Body of pancreas (tissue), 4 donors: ENCODE measurements around the gene SLC17A2.

Experiments
- POLR2A ChIP-seq, 3 donors: fragments of 450-650 bp; IDR thresholded peaks; one replicate each; pipeline ENCODE4 v1.6.1; 2016; ENCODE audit warnings: antibody characterized with exemption in 3 of 3, mild to moderate bottlenecking in 2 of 3
- TF ChIP-seq, protein P1 (sequence below), 7 experiments: fragments of 450-650 bp in 4 of 7; fragments of 200-600 bp in 3 of 7; sonication (generic) in 3 of 7; IDR thresholded peaks; one replicate each; pipeline ENCODE4 v1.5.1; 2016 to 2019; ENCODE audit warnings: antibody characterized with exemption in 7 of 7

- TF ChIP-seq, protein P1, sequence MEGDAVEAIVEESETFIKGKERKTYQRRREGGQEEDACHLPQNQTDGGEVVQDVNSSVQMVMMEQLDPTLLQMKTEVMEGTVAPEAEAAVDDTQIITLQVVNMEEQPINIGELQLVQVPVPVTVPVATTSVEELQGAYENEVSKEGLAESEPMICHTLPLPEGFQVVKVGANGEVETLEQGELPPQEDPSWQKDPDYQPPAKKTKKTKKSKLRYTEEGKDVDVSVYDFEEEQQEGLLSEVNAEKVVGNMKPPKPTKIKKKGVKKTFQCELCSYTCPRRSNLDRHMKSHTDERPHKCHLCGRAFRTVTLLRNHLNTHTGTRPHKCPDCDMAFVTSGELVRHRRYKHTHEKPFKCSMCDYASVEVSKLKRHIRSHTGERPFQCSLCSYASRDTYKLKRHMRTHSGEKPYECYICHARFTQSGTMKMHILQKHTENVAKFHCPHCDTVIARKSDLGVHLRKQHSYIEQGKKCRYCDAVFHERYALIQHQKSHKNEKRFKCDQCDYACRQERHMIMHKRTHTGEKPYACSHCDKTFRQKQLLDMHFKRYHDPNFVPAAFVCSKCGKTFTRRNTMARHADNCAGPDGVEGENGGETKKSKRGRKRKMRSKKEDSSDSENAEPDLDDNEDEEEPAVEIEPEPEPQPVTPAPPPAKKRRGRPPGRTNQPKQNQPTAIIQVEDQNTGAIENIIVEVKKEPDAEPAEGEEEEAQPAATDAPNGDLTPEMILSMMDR (IDR thresholded peaks at IDR 0.05): no peak
- TF ChIP-seq POLR2A (IDR thresholded peaks at IDR 0.05): no peak
These were observed 5.5 kb upstream of the SLC17A2 start for GRCh38 chr6:25935953-25936352.
